ENCODE measurements around the gene MOCOS.

The MOCOS gene

GRCh38 chr18:36271153-36271552 is 83.9 kb downstream of the MOCOS start:
- no peak for DNase-seq (ENCODE audit: low read depth, low spot score)
- no peaks in the 10 kb centered on the region for H3K36me3 ChIP-seq (ENCODE audit: insufficient read depth, insufficient read length, low read length)
- H3K9me3 ChIP-seq (ENCODE audit: insufficient read depth, low read length): no peaks in the 10 kb centered on the region
- no peak overlapping the region for H3K4me3 ChIP-seq (ENCODE audit: insufficient read length, low read depth)
- no peak overlapping the region for H3K9ac ChIP-seq (ENCODE audit: insufficient read length, low read depth)
- H3K4me1 ChIP-seq (ENCODE audit: insufficient read depth, insufficient read length): no peaks in the 10 kb centered on the region
- no peaks in the 10 kb centered on the region for H3K27me3 ChIP-seq (ENCODE audit: insufficient read depth, insufficient read length)
- no peak for TF ChIP-seq ZNF274 (IDR thresholded peaks at IDR 0.05; ENCODE audit: low read depth, low read length)
- TF ChIP-seq YY1 (IDR thresholded peaks at IDR 0.05; ENCODE audit: insufficient read depth, insufficient read length): no peak
- no peak for TF ChIP-seq SUZ12 (IDR thresholded peaks at IDR 0.05; ENCODE audit: extremely low read depth, insufficient read depth, insufficient read length)

DNA sequence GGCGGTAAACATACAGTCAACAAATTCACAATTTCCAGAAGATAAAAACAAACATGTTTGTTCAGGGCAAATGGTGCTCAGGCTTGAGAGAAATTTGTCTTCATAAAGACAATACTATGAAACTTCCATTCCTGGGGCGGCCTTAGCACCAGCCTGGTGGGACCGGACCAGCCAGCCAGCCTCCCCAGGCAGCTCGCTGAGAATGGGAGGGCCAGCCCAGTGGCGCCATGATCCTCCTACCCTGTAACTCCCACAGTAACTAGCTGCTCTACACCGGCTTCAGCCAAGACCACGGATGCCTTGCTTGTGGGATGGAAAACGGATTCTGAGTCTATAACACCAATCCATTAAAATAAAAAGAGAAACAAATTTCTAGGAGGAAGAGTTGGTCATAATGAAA is 86.0 kb downstream of the MOCOS start:
- H3K27me3 ChIP-seq (ENCODE audit: insufficient read depth, insufficient read length): no peaks in the 10 kb centered on the region
- H3K36me3 ChIP-seq (ENCODE audit: insufficient read depth, insufficient read length, low read length): no peaks in the 10 kb centered on the region
- DNase-seq (ENCODE audit: low read depth, low spot score): no peak
- TF ChIP-seq ZNF274 (IDR thresholded peaks at IDR 0.05; ENCODE audit: low read depth, low read length): no peak
- TF ChIP-seq YY1 (IDR thresholded peaks at IDR 0.05; ENCODE audit: insufficient read depth, insufficient read length): no peak
- TF ChIP-seq SUZ12 (IDR thresholded peaks at IDR 0.05; ENCODE audit: extremely low read depth, insufficient read depth, insufficient read length): no peak
- no peak overlapping the region for H3K9ac ChIP-seq (ENCODE audit: insufficient read length, low read depth)
- H3K4me3 ChIP-seq (ENCODE audit: insufficient read length, low read depth): no peak overlapping the region
- H3K9me3 ChIP-seq (ENCODE audit: insufficient read depth, low read length): no peaks in the 10 kb centered on the region
- no peaks in the 10 kb centered on the region for H3K4me1 ChIP-seq (ENCODE audit: insufficient read depth, insufficient read length)

GRCh38 chr18:36274083-36274715 is 86.9 kb downstream of the MOCOS start:
- no peaks in the 10 kb centered on the region for H3K36me3 ChIP-seq (ENCODE audit: insufficient read depth, insufficient read length, low read length)
- H3K9ac ChIP-seq (ENCODE audit: insufficient read length, low read depth): no peak overlapping the region
- TF ChIP-seq ZNF274 (IDR thresholded peaks at IDR 0.05; ENCODE audit: low read depth, low read length): no peak
- no peak overlapping the region for H3K4me3 ChIP-seq (ENCODE audit: insufficient read length, low read depth)
- H3K4me1 ChIP-seq (ENCODE audit: insufficient read depth, insufficient read length): no peaks in the 10 kb centered on the region
- no peaks in the 10 kb centered on the region for H3K27me3 ChIP-seq (ENCODE audit: insufficient read depth, insufficient read length)
- no peaks in the 10 kb centered on the region for H3K9me3 ChIP-seq (ENCODE audit: insufficient read depth, low read length)
- no peak for DNase-seq (ENCODE audit: low read depth, low spot score)

DNA sequence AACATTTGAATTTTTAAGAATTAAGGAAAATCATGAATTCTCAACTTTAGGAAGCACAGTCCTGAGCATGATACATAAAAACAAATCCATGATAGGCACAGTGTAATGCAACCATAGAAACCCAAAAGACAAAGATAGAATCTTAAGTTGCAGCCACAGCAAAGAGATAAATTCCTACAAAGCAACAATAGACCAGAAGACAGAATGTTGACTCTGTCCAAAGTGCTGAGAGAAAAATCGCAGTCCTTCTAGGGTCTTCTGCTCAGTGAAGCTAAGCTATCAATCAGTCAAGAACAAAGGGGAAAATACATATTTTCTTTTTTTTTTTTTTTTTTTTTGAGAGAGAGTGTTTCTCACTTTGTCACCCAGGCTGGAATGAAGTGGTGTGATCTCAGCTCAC is 88.3 kb downstream of the MOCOS start:
- Histone ChIP-seq H3K9me3 (ENCODE audit: insufficient read depth, low read length) (no peaks in the 10 kb centered on the region), H3K4me3 (ENCODE audit: insufficient read length, low read depth) (no peak overlapping the region), H3K36me3 (ENCODE audit: insufficient read depth, insufficient read length, low read length) (no peaks in the 10 kb centered on the region), H3K9ac (ENCODE audit: insufficient read length, low read depth) (no peak overlapping the region), H3K4me1 (ENCODE audit: insufficient read depth, insufficient read length) (no peaks in the 10 kb centered on the region), H3K27me3 (ENCODE audit: insufficient read depth, insufficient read length) (no peaks in the 10 kb centered on the region)
- DNase-seq (ENCODE audit: low read depth, low spot score): no peak
- no peak for TF ChIP-seq ZNF274 (IDR thresholded peaks at IDR 0.05; ENCODE audit: low read depth, low read length)
- TF ChIP-seq SUZ12 (IDR thresholded peaks at IDR 0.05; ENCODE audit: extremely low read depth, insufficient read depth, insufficient read length): no peak
- TF ChIP-seq YY1 (IDR thresholded peaks at IDR 0.05; ENCODE audit: insufficient read depth, insufficient read length): no peak

GRCh38 chr18:36279001-36279400 is 91.7 kb downstream of the MOCOS start:
- no peak for TF ChIP-seq SUZ12 (IDR thresholded peaks at IDR 0.05; ENCODE audit: extremely low read depth, insufficient read depth, insufficient read length)
- TF ChIP-seq YY1 (IDR thresholded peaks at IDR 0.05; ENCODE audit: insufficient read depth, insufficient read length): no peak
- no peak for TF ChIP-seq ZNF274 (IDR thresholded peaks at IDR 0.05; ENCODE audit: low read depth, low read length)
- no peaks in the 10 kb centered on the region for H3K36me3 ChIP-seq (ENCODE audit: insufficient read depth, insufficient read length, low read length)
- no peak for DNase-seq (ENCODE audit: low read depth, low spot score)
- H3K4me1 ChIP-seq (ENCODE audit: insufficient read depth, insufficient read length): no peaks in the 10 kb centered on the region
- H3K9me3 ChIP-seq (ENCODE audit: insufficient read depth, low read length): no peaks in the 10 kb centered on the region
- no peak overlapping the region for H3K4me3 ChIP-seq (ENCODE audit: insufficient read length, low read depth)
- no peak overlapping the region for H3K9ac ChIP-seq (ENCODE audit: insufficient read length, low read depth)
- no peaks in the 10 kb centered on the region for H3K27me3 ChIP-seq (ENCODE audit: insufficient read depth, insufficient read length)

GRCh38 chr18:36281936-36282335 is 94.6 kb downstream of the MOCOS start:
- Histone ChIP-seq H3K27me3 (ENCODE audit: insufficient read depth, insufficient read length) (no peaks in the 10 kb centered on the region), H3K9ac (ENCODE audit: insufficient read length, low read depth) (no peak overlapping the region), H3K9me3 (ENCODE audit: insufficient read depth, low read length) (no peaks in the 10 kb centered on the region), H3K4me1 (ENCODE audit: insufficient read depth, insufficient read length) (no peaks in the 10 kb centered on the region), H3K36me3 (ENCODE audit: insufficient read depth, insufficient read length, low read length) (no peaks in the 10 kb centered on the region), H3K4me3 (ENCODE audit: insufficient read length, low read depth) (no peak overlapping the region)
- no peak for DNase-seq (ENCODE audit: low read depth, low spot score)
- TF ChIP-seq ZNF274 (IDR thresholded peaks at IDR 0.05; ENCODE audit: low read depth, low read length): no peak

GRCh38 chr18:36283448-36283847 is 96.2 kb downstream of the MOCOS start:
- TF ChIP-seq ZNF274 (IDR thresholded peaks at IDR 0.05; ENCODE audit: low read depth, low read length) (no peak), SUZ12 (IDR thresholded peaks at IDR 0.05; ENCODE audit: extremely low read depth, insufficient read depth, insufficient read length) (no peak), YY1 (IDR thresholded peaks at IDR 0.05; ENCODE audit: insufficient read depth, insufficient read length) (no peak)
- Histone ChIP-seq H3K9me3 (ENCODE audit: insufficient read depth, low read length) (no peaks in the 10 kb centered on the region), H3K4me1 (ENCODE audit: insufficient read depth, insufficient read length) (no peaks in the 10 kb centered on the region), H3K9ac (ENCODE audit: insufficient read length, low read depth) (no peak overlapping the region), H3K27me3 (ENCODE audit: insufficient read depth, insufficient read length) (no peaks in the 10 kb centered on the region), H3K4me3 (ENCODE audit: insufficient read length, low read depth) (no peak overlapping the region), H3K36me3 (ENCODE audit: insufficient read depth, insufficient read length, low read length) (no peaks in the 10 kb centered on the region)
- DNase-seq (ENCODE audit: low read depth, low spot score): no peak

DNA sequence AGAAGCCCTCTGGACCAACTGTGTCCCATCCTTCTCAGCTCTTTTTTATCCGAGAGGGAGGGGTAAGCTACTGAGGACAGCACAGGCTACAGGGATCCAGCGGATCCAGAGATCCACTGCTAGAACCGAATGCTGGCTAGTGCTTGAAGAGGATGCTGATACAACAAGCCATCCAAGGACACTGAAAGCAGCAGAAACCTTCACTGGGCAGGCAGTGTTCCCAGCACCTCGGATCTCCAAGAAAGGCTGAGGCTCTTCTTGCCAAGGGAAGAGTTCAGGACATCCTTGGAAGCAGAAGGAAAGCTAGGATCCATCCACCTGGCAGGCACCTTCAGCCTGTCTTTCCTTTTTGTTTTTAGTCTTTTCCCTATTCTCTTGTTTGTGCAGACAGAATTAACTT is 97.0 kb downstream of the MOCOS start:
- TF ChIP-seq ZNF274 (IDR thresholded peaks at IDR 0.05; ENCODE audit: low read depth, low read length): no peak
- TF ChIP-seq SUZ12 (IDR thresholded peaks at IDR 0.05; ENCODE audit: extremely low read depth, insufficient read depth, insufficient read length): no peak
- TF ChIP-seq YY1 (IDR thresholded peaks at IDR 0.05; ENCODE audit: insufficient read depth, insufficient read length): no peak
- no peaks in the 10 kb centered on the region for H3K9me3 ChIP-seq (ENCODE audit: insufficient read depth, low read length)
- DNase-seq (ENCODE audit: low read depth, low spot score): no peak
- no peaks in the 10 kb centered on the region for H3K4me1 ChIP-seq (ENCODE audit: insufficient read depth, insufficient read length)
- H3K27me3 ChIP-seq (ENCODE audit: insufficient read depth, insufficient read length): no peaks in the 10 kb centered on the region
- H3K9ac ChIP-seq (ENCODE audit: insufficient read length, low read depth): no peak overlapping the region
- H3K36me3 ChIP-seq (ENCODE audit: insufficient read depth, insufficient read length, low read length): no peaks in the 10 kb centered on the region
- H3K4me3 ChIP-seq (ENCODE audit: insufficient read length, low read depth): no peak overlapping the region
